Trophoblast cell (in vitro differentiated cells and primary cell): ENCODE data around the gene NAP1L5.
A peak's percentile ranks its signal among the peaks of the same experiment; 100 is the strongest.

Experiments
- DNase-seq, 2 donors: peaks; one replicate each; pipeline ENCODE4 v3.0.0-alpha.2; 2016
- H2AFZ ChIP-seq: 2 replicates; pipeline ENCODE4 v1.6.1; 2013; ENCODE audit warnings: low read length, moderate library complexity, mild to moderate bottlenecking; ENCODE audit not compliant: insufficient read depth, poor library complexity
- H2AK5ac ChIP-seq: 2 replicates; pipeline ENCODE4 v1.6.1; 2013; ENCODE audit warnings: mild to moderate bottlenecking, low read length
- H2BK120ac ChIP-seq: 2 replicates; pipeline ENCODE4 v1.6.1; 2013; ENCODE audit warnings: low read length, mild to moderate bottlenecking, moderate library complexity; ENCODE audit not compliant: insufficient read depth, poor library complexity
- H2BK12ac ChIP-seq: 2 replicates; pipeline ENCODE4 v1.6.1; 2013; ENCODE audit warnings: mild to moderate bottlenecking, low read length, moderate library complexity
- H2BK5ac ChIP-seq: 2 replicates; pipeline ENCODE4 v1.6.1; 2013; ENCODE audit warnings: low read length, low read depth, moderate library complexity, mild to moderate bottlenecking; ENCODE audit not compliant: poor library complexity
- H3K14ac ChIP-seq: 2 replicates; pipeline ENCODE4 v1.6.1; 2013; ENCODE audit warnings: mild to moderate bottlenecking, low read length
- H3K18ac ChIP-seq: 2 replicates; pipeline ENCODE4 v1.6.1; 2013; ENCODE audit warnings: mild to moderate bottlenecking, low read length
- H3K23ac ChIP-seq: 2 replicates; pipeline ENCODE4 v1.6.1; 2013; ENCODE audit warnings: low read length
- H3K27ac ChIP-seq: 2 replicates; pipeline ENCODE4 v1.5.1; 2013; ENCODE audit warnings: low read depth, mild to moderate bottlenecking, inconsistent platforms, low read length, moderate library complexity
- H3K27me3 ChIP-seq: 2 replicates; pipeline ENCODE4 v1.6.1; 2013; ENCODE audit warnings: inconsistent platforms, mild to moderate bottlenecking, low read length, moderate library complexity; ENCODE audit not compliant: insufficient read depth
- H3K36me3 ChIP-seq, 2 experiments: 1 replicate in 1 of 2; 2 replicates in 1 of 2; pipeline ENCODE4 v1.6.1; 2013; ENCODE audit warnings: low read length in 2 of 2, mild to moderate bottlenecking in 2 of 2, moderate library complexity in 1 of 2; ENCODE audit not compliant: insufficient read depth in 2 of 2, control insufficient read depth in 1 of 2
- H3K4ac ChIP-seq: 2 replicates; pipeline ENCODE4 v1.6.1; 2013; ENCODE audit warnings: low read depth, mild to moderate bottlenecking, low read length, moderate library complexity
- H3K4me1 ChIP-seq, 2 experiments: 1 replicate in 1 of 2; 2 replicates in 1 of 2; pipeline ENCODE4 v1.6.1; 2013; ENCODE audit warnings: low read length in 2 of 2, mild to moderate bottlenecking in 2 of 2, moderate library complexity in 1 of 2; ENCODE audit not compliant: insufficient read depth in 2 of 2, control insufficient read depth in 1 of 2
- H3K4me2 ChIP-seq: 2 replicates; pipeline ENCODE4 v1.6.1; 2013; ENCODE audit warnings: inconsistent platforms, mild to moderate bottlenecking, low read length, moderate library complexity
- H3K4me3 ChIP-seq: 2 replicates; pipeline ENCODE4 v1.5.1; 2013; ENCODE audit warnings: mild to moderate bottlenecking, low read depth, low read length, inconsistent platforms
- H3K79me1 ChIP-seq: one replicate; pipeline ENCODE4 v1.6.1; 2013; ENCODE audit warnings: low read length
- H3K79me2 ChIP-seq: 2 replicates; pipeline ENCODE4 v1.6.1; 2013; ENCODE audit warnings: low read length, mild to moderate bottlenecking; ENCODE audit not compliant: control insufficient read depth, insufficient read depth, poor library complexity
- H3K9ac ChIP-seq: 2 replicates; pipeline ENCODE4 v1.6.1; 2013; ENCODE audit warnings: mild to moderate bottlenecking, low read length
- H3K9me3 ChIP-seq: 2 replicates; pipeline ENCODE4 v1.6.1; 2013; ENCODE audit warnings: low read depth, mild to moderate bottlenecking, control low read depth, inconsistent platforms, low read length; ENCODE audit not compliant: insufficient read depth
- H4K12ac ChIP-seq: 2 replicates; pipeline ENCODE4 v1.6.1; 2013; ENCODE audit warnings: low read depth, mild to moderate bottlenecking, low read length, moderate library complexity
- H4K8ac ChIP-seq: 2 replicates; pipeline ENCODE4 v1.6.1; 2013; ENCODE audit warnings: low read depth, mild to moderate bottlenecking, low read length, moderate library complexity
- H4K91ac ChIP-seq: one replicate; pipeline ENCODE4 v1.6.1; 2013; ENCODE audit warnings: low read depth, mild to moderate bottlenecking, low read length, moderate library complexity
- WGBS: extraction: QIAGEN DNeasy Blood & Tissue Kit; methylation state at CpG from one replicate; pipeline ENCODE4 v1.1.7; 2013; ENCODE audit warnings: missing lambda C conversion rate; ENCODE audit not compliant: insufficient read length, insufficient coverage; ENCODE audit errors: extremely low coverage; 5-methylcytosine and 5-hydroxymethylcytosine counted together

NAP1L5 gene

GRCh38 chr4:88698519-88698918, 890 bp upstream of the NAP1L5 start:
- no peak overlapping the region for H2AFZ ChIP-seq
- no peak overlapping the region for H3K14ac ChIP-seq
- H3K23ac ChIP-seq, result no peak overlapping the region
- H2AK5ac ChIP-seq, result no peak overlapping the region
- H3K27ac ChIP-seq, result no peak overlapping the region
- no peak overlapping the region for H4K91ac ChIP-seq
- H2BK120ac ChIP-seq, result no peak overlapping the region
- H3K27me3 ChIP-seq, result no peaks in the 10 kb centered on the region
- no peak overlapping the region for H4K8ac ChIP-seq
- WGBS, result 100% methylated on average over 2 of the region's 7 CpGs
- H3K36me3 ChIP-seq, result no peaks in the 10 kb centered on the region
- no peak overlapping the region for H3K4me2 ChIP-seq
- H3K79me2 ChIP-seq, result peaks cover 2% of the 10 kb centered on the region
- H2BK5ac ChIP-seq, result no peak overlapping the region
- no peaks in the 10 kb centered on the region for H3K9me3 ChIP-seq
- H3K79me1 ChIP-seq, result no peaks in the 10 kb centered on the region
- H3K9ac ChIP-seq, result no peak overlapping the region
- no peak overlapping the region for H3K18ac ChIP-seq
- H3K4ac ChIP-seq, result no peak overlapping the region
- no peak for DNase-seq
- no peak overlapping the region for H2BK12ac ChIP-seq
- H3K4me3 ChIP-seq, result no peak overlapping the region
- H4K12ac ChIP-seq, result no peak overlapping the region
- H3K4me1 ChIP-seq, result no peaks in the 10 kb centered on the region

- Histone ChIP-seq H3K4me3 (peak overlapping the region; percentile 75), H3K79me1 (no peaks in the 10 kb centered on the region), H2BK5ac (no peak overlapping the region), H3K4me2 (peak overlapping the region; percentile 75), H4K91ac (no peak overlapping the region), H2BK120ac (no peak overlapping the region), H3K27ac (no peak overlapping the region), H2AK5ac (no peak overlapping the region), H3K4ac (no peak overlapping the region), H3K4me1 (no peaks in the 10 kb centered on the region), H2BK12ac (no peak overlapping the region), H3K23ac (no peak overlapping the region), H3K18ac (no peak overlapping the region), H4K12ac (no peak overlapping the region), H2AFZ (peak overlapping the region; percentile 24), H3K14ac (no peak overlapping the region), H3K27me3 (no peaks in the 10 kb centered on the region), H3K79me2 (peaks cover 2% of the 10 kb centered on the region), H3K9me3 (no peaks in the 10 kb centered on the region), H3K36me3 (no peaks in the 10 kb centered on the region), H3K9ac (no peak overlapping the region), H4K8ac (peak overlapping the region; percentile 65)
- no peak for DNase-seq
- WGBS, result 100% methylated on average over 3 of the region's 18 CpGs
Observed at GRCh38 chr4:88697141-88697540, 488 bp downstream of the NAP1L5 start.

- WGBS, result no CpG with 5 or more reads among the region's 7 CpGs
- Histone ChIP-seq H2BK120ac (no peak overlapping the region), H3K79me1 (no peaks in the 10 kb centered on the region), H3K36me3 (no peaks in the 10 kb centered on the region), H2AFZ (no peak overlapping the region), H3K18ac (no peak overlapping the region), H3K4me2 (no peak overlapping the region), H3K9me3 (no peaks in the 10 kb centered on the region), H3K4me3 (no peak overlapping the region), H3K14ac (no peak overlapping the region), H2BK5ac (no peak overlapping the region), H3K4ac (no peak overlapping the region), H4K91ac (no peak overlapping the region), H3K4me1 (no peaks in the 10 kb centered on the region), H3K79me2 (peaks cover 2% of the 10 kb centered on the region), H3K27me3 (no peaks in the 10 kb centered on the region), H2AK5ac (no peak overlapping the region), H3K9ac (no peak overlapping the region), H4K12ac (no peak overlapping the region), H2BK12ac (no peak overlapping the region), H3K23ac (no peak overlapping the region), H4K8ac (no peak overlapping the region), H3K27ac (no peak overlapping the region)
- no peak for DNase-seq
Observed at GRCh38 chr4:88696630-88697029, 999 bp downstream of the NAP1L5 start.

- no peak overlapping the region for H3K9ac ChIP-seq
- H2AFZ ChIP-seq, result no peak overlapping the region
- WGBS, result no CpG with 5 or more reads among the region's 3 CpGs
Observed at GRCh38 chr4:88693792-88694191, 3.8 kb downstream of the NAP1L5 start.

More at GRCh38 chr4:88693792-88694191, 3.8 kb downstream of the NAP1L5 start:
- Histone ChIP-seq H3K4me2 (no peak overlapping the region), H3K14ac (no peak overlapping the region), H3K9me3 (no peaks in the 10 kb centered on the region), H3K4ac (no peak overlapping the region), H4K8ac (no peak overlapping the region), H3K4me1 (no peaks in the 10 kb centered on the region), H4K91ac (no peak overlapping the region), H2AK5ac (no peak overlapping the region), H3K79me1 (no peaks in the 10 kb centered on the region), H3K23ac (no peak overlapping the region), H3K27me3 (no peaks in the 10 kb centered on the region), H3K27ac (no peak overlapping the region), H3K79me2 (peaks cover 2% of the 10 kb centered on the region), H4K12ac (no peak overlapping the region), H2BK12ac (no peak overlapping the region), H2BK120ac (no peak overlapping the region), H3K36me3 (no peaks in the 10 kb centered on the region), H2BK5ac (no peak overlapping the region), H3K18ac (no peak overlapping the region), H3K4me3 (no peak overlapping the region)
- no peak for DNase-seq
